HG02678 (cell line): Measurements from ENCODE around the gene MCF2L2.

Experiments used
- ATAC-seq: cut with Tn5 transposase; IDR thresholded peaks from one replicate; pipeline ENCODE4 v1.9.1; 2021; ENCODE audit warnings: mild to moderate bottlenecking, moderate library complexity; ENCODE audit not compliant: unreplicated experiment

Gene MCF2L2

GRCh38 chr3:183151821-183152351, 276.5 kb downstream of the MCF2L2 start:
- ATAC-seq = no peak

GRCh38 chr3:183151086-183151485, 277.3 kb downstream of the MCF2L2 start:
- ATAC-seq = no peak

GRCh38 chr3:183149915-183150750, 278.3 kb downstream of the MCF2L2 start:
- ATAC-seq = no peak

- ATAC-seq = no peak
These were observed 280.4 kb downstream of the MCF2L2 start for GRCh38 chr3:183148056-183148455.

- ATAC-seq = no peak
These were observed 284.1 kb downstream of the MCF2L2 start for GRCh38 chr3:183144363-183144762.

- ATAC-seq = no peak
These were observed 286.2 kb downstream of the MCF2L2 start for GRCh38 chr3:183142199-183142598.

GRCh38 chr3:183134844-183135243, 293.6 kb downstream of the MCF2L2 start:
- no peak for ATAC-seq

- no peak for ATAC-seq
These were observed 296.0 kb downstream of the MCF2L2 start for GRCh38 chr3:183132409-183132808.

- ATAC-seq = no peak
These were observed 296.7 kb downstream of the MCF2L2 start for GRCh38 chr3:183131735-183132134.

- ATAC-seq = no peak
These were observed 297.2 kb downstream of the MCF2L2 start for GRCh38 chr3:183131186-183131725.

- no peak for ATAC-seq
These were observed 299.2 kb downstream of the MCF2L2 start for GRCh38 chr3:183129243-183129642.

GRCh38 chr3:183128709-183129108, 299.7 kb downstream of the MCF2L2 start:
- ATAC-seq = no peak
